Iris pigment epithelial cell (primary cell): ENCODE data around the gene HRH1.
A peak's percentile ranks its signal among the peaks of the same experiment; 100 is the strongest.

Source experiments
- DNase-seq: peaks from one replicate; pipeline ENCODE4 v3.0.0-alpha.2; 2011; ENCODE audit warnings: low read depth

HRH1 gene

GRCh38 chr3:11283139-11283475 lies 128.8 kb downstream of the HRH1 start:
- no peak for DNase-seq

DNA sequence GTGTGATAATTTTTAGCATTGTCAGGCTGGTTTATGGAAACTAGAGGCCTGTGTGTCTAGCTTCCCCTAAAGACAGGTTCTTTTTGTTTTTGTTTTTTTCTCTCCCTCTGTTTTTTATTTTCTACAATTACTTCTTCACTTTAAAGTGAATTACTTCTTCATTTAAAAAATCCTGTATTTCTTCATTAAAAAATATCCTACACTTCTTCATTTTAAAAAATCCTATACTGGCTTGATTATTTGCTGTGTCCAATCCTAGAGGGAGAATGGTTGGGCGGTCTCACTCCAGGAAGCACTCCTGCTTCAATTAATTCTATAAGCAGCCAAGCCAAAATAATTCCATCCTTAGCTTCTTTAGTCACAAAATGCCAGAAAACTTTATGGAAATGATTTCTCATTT lies 129.7 kb downstream of the HRH1 start:
- no peak for DNase-seq

GRCh38 chr3:11285471-11285870 lies 131.2 kb downstream of the HRH1 start:
- DNase-seq = no peak

GRCh38 chr3:11287404-11287803 lies 133.1 kb downstream of the HRH1 start:
- no peak for DNase-seq

DNA sequence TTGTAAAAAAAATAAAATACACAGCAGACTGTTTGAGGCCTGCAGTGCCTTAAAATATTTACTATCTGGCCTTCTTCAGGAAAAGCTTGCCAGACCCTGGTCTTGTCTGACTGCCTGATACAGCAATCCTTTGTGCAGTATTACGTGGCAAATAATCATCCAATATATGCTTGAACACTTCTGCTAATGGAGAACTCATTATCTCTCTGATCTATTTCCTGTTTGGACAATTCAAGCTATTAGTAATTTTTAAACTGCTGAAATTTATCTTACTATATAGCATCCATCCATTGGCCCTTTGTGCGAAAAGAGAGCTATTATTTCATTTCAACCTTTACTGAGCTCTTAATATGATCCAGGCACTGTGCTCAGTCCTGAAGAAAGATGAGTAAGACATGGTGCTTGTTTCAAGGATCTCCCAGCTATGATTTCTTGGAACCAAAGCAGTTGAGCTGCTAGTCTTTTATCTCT lies 133.8 kb downstream of the HRH1 start:
- peak; percentile 67 for DNase-seq

GRCh38 chr3:11288786-11289637 lies 134.7 kb downstream of the HRH1 start:
- peak; percentile 97 for DNase-seq

GRCh38 chr3:11289864-11290263 lies 135.6 kb downstream of the HRH1 start:
- no peak for DNase-seq

DNA sequence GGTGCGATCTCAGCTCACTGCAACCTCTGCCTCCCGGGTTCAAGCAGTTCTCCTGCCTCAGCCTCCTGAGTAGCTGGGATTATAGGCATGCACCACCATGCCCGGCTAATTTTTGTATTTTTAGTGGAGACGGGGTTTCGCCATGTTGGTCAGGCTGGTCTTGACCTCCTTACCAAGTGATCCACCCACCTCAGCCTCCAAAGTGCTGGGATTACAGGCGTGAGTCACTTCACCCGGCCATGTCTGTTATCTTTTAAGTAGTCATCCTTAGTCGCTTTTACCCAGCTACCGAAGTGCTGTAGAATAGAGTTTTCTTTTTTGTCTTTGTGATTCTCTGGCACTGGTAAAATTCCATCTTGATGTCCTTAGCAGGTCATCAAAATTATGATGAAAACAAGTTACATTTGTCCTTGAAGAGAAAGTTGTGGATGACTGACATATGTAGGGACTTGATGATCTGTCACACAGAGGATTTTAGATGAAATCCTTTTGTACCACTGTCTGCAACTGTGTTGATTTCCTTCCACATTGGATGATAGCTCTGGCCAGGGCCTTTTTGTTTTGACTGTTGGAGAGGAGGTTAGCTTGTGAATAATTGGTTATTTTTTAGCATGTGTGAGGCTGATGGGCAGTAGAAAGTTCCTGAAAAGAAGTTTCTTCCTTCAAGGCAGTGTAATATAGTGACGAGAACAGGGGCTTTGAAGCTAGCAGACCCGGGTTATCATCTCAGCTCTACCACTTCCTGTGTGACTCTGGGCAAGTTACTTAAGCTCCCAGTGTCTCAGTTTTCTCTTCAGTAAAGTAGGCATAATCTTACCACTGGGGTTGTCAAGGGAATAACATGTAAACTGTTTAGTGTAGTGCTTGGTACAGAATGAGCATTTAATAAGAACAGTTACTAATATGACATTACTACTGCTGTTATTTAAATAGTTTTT lies 136.7 kb downstream of the HRH1 start:
- DNase-seq = peak; percentile 91

GRCh38 chr3:11291808-11292207 lies 137.5 kb downstream of the HRH1 start:
- no peak for DNase-seq

DNA sequence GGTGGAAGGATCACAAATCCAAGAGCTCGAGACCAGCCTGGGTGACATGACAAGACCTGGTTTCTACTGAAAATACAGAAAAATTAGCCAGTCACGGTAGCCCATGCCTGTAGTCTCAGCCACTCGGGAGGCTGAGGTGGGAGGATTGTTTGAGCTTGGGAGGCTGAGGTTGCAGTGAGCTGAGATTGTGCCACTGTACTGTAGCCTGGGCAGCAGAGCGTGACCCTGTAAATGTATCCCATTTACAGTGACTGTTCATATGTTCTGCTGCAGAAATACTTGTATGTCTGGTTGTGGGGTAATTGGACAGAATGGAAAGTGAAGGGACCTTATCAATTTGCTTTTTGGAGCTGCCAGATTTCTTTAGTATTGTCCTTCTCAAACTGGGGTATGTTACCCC lies 142.8 kb downstream of the HRH1 start:
- no peak for DNase-seq

DNA sequence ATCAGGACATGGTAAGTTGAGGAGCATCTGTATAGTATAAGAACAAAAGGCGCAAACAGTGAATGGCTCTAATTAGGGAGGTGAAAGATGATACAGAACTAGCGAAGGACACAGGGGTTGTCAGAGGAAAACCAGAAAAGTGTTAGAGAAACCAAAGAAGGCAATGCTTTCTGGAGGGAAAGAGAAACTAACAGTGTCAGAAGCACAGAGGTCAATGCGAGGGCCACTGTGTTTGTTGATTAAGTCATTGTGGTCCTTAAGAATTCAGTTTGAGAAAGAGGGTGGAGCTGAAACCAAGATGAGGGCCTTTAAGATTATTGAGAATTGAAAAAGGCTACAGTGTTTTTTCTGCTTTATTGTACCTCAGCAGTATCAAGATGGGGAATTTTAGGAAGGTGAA lies 146.7 kb downstream of the HRH1 start:
- DNase-seq = peak; percentile 89

DNA sequence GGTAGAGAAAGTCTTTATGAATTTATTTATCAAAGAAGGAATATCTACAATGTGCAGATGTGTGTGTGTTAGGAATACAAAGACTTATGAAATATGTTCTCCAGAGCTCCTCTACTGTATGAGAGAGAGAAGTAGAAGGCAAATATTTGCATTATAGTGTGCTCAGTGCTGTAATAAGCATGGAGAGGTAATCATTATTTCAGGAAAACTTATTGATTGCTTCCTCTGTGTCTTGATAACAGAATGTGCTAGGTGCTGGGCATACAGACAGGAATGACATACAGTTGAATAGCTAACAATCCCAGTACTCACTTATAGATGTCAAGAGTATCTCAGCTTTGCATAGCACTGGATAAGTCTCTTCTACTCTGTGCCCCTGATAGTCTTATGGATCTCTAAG lies 148.2 kb downstream of the HRH1 start:
- no peak for DNase-seq

DNA sequence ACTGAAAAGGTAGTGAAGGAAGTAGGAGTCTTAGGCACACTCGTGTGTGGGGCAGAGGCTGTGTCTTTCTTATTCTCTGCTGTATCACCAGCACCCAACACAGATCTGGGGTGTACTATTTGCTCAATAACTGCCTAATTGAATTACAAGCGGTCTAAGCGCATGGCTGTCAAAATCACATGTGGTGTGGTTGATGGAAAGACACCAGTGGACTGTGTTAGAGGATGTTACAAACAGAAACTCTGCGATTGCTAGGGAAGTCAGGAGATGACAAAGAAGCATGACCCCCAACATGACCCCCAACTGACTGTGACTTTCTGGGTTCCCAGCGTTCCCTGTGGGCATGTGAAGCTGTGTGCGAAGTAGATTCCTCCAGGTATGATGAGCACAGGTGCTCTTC lies 149.9 kb downstream of the HRH1 start:
- DNase-seq = no peak

- DNase-seq = peak; percentile 58
Measured at GRCh38 chr3:11305509-11305908, 151.2 kb downstream of the HRH1 start.

GRCh38 chr3:11306817-11307589 lies 152.7 kb downstream of the HRH1 start:
- DNase-seq = peak; percentile 74

DNA sequence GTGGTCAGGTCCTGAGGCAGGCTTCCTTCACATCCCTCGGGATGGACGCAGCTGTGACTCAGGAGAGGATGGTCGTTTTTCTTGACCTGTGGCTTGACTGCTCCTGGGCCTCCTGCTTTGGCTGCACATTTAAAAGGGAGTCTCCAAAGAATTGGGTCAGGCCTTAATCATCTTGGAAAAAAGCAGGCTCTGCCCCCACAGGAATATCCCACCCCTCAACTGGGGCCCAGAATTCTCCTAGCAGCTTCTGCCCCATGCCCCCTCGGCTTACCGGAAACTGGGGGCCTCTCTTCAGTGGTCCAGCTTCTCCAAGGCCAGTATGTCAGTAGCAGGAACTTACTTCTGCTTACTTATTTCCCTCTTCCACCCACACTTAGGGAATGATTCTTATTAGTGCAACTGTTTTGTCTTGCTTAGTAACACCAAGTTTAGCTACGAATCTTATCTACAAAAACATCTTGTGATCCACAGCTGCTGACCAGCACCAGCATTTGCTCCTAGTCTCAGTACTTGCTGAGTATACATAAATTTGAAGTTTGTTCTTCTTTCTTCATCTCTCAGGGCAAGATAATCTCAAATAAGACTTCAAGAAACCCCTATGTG lies 153.6 kb downstream of the HRH1 start:
- DNase-seq = no peak

DNA sequence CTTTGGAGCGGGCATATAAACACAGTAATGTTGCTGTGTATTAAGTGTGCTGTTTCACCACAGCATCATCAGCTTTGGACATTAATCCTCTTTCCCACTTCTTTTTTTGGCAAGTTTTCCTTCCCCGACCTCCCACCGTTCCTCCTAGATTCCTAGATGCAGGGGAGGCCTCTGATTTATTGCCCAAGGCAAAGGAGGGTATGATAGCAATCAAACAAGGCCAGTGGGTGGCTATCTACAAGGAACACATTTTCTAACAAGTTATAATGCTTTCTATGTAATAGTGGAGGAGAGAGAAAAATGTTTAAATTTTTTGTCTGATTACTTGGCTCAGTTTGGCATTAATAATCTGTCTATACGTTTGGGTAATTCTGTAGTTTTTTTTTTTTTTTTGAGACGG lies 156.0 kb downstream of the HRH1 start:
- DNase-seq = no peak

- DNase-seq = no peak
Measured at GRCh38 chr3:11312166-11312565, 157.9 kb downstream of the HRH1 start.
